K562 (cell line): ENCODE data around the gene CELSR2. TPM values are rescaled to one million over a fixed set of nuclear protein-coding genes. Genes with fewer than 3 reads are reported as not detected.

Experiments
- CBFB ChIP-seq: sonication (generic); formaldehyde crosslinking; IDR thresholded peaks from 2 replicates; pipeline ENCODE4 v1.4.0; 2020; ENCODE audit warnings: mild to moderate bottlenecking, missing genetic modification reagents
- DEAF1 ChIP-seq: fragments of 450-650 bp; formaldehyde crosslinking; IDR thresholded peaks from 2 replicates; pipeline ENCODE4 v1.4.0; 2020; ENCODE audit warnings: mild to moderate bottlenecking, moderate library complexity
- E4F1 ChIP-seq: fragments of 250-450 bp; sonication (Bioruptor Pico); IDR thresholded peaks from 2 replicates; pipeline ENCODE4 v1.5.0; 2021; ENCODE audit warnings: mild to moderate bottlenecking, borderline replicate concordance
- EZH2 ChIP-seq: IDR thresholded peaks from 2 replicates; pipeline ENCODE4 v1.6.1; 2012; ENCODE audit warnings: low read depth, mild to moderate bottlenecking, inconsistent platforms, low read length, borderline replicate concordance
- HDAC8 ChIP-seq: fragments of 450-650 bp; IDR thresholded peaks from 2 replicates; pipeline ENCODE4 v1.6.1; 2016; ENCODE audit warnings: mild to moderate bottlenecking, missing genetic modification characterization, moderate library complexity, missing compliant biosample characterization
- HSF4 ChIP-seq: fragments of 250-450 bp; sonication (Bioruptor Pico); IDR thresholded peaks from 2 replicates; pipeline ENCODE4 v2.1.2; 2022; ENCODE audit warnings: mild to moderate bottlenecking, moderate library complexity, borderline replicate concordance
- JUND ChIP-seq, 2 experiments: IDR thresholded peaks; 2 replicates in 1 of 2; 3 replicates in 1 of 2; pipeline ENCODE4 v1.6.1; 2011; ENCODE audit warnings: borderline replicate concordance in 2 of 2, low read depth in 2 of 2, low read length in 2 of 2, improper control_type of control experiment in 1 of 2, missing biosample characterization in 1 of 2, missing genetic modification characterization in 1 of 2, missing genetic modification reagents in 1 of 2
- MCM3 ChIP-seq: fragments of 450-650 bp; IDR thresholded peaks from 2 replicates; pipeline ENCODE4 v1.6.1; 2016
- ZNF586 ChIP-seq: fragments of 450-650 bp; formaldehyde crosslinking; conservative IDR thresholded peaks from 2 replicates; pipeline ENCODE4 v1.4.0; 2020; ENCODE audit warnings: mild to moderate bottlenecking, moderate library complexity
- polyA plus RNA-seq, 8 experiments: library from polyadenylated mRNA; depleted of rRNA in 4 of 8; stranded (reverse) in 5 of 8; unstranded in 3 of 8; fragments of >200 nt; fragmentation: Nextera tagmentation in 2 of 8; fragmentation: Illumina TruSeq in 1 of 8; extraction: Ambion mirVana in 2 of 8; extraction: Trizol in 1 of 8; gene quantifications; 2 replicates each; pipeline versions ENCODE4 v1.2.1 to v1.2.3, GENCODE V29; 2011 to 2014; ENCODE audit warnings: inconsistent platforms in 1 of 8, missing spikeins in 1 of 8
- total RNA-seq, 7 experiments: library from RNA; depleted of rRNA in 6 of 7; stranded (reverse); fragments of >200 nt in 6 of 7; fragmentation: Illumina TruSeq in 2 of 7; extraction: Trizol in 2 of 7; gene quantifications; 2 replicates each; pipeline versions ENCODE4 v1.2.1 to v1.2.3, GENCODE V29; 2011 to 2021; ENCODE audit warnings: low replicate concordance in 1 of 7
- TF ChIP-seq, protein P1 (sequence below), 3 experiments: IDR thresholded peaks in 2 of 3; conservative IDR thresholded peaks in 1 of 3; 2 replicates each; pipeline ENCODE4 v1.5.1; 2011 to 2012; ENCODE audit warnings: low read length in 3 of 3, mild to moderate bottlenecking in 3 of 3, control low read depth in 2 of 3, improper control_type of control experiment in 1 of 3, inconsistent platforms in 1 of 3, low read depth in 1 of 3, mixed read lengths in 1 of 3, moderate library complexity in 1 of 3; ENCODE audit not compliant: insufficient read depth in 2 of 3
- TF ChIP-seq, protein P2 (sequence below): sonication (generic); formaldehyde crosslinking; IDR thresholded peaks from 2 replicates; pipeline ENCODE4 v1.8.0; 2023; ENCODE audit warnings: missing genetic modification reagents, mild to moderate bottlenecking, borderline replicate concordance
- TF ChIP-seq, protein P3 (sequence below): IDR thresholded peaks from 2 replicates; pipeline ENCODE4 v1.6.1; 2016; ENCODE audit warnings: missing genetic modification characterization, missing compliant biosample characterization

The CELSR2 gene
- total and polyA plus RNA-seq, 9 of the 15 experiments (the other 6 are each of a cell fraction or from before 2014, with no cell fraction given), result 0.31 to 21.9 (median 4.2) TPM

- TF ChIP-seq EZH2, result no peak
- no peak for TF ChIP-seq HDAC8 (tag)
- no peak for TF ChIP-seq ZNF586 (CRISPR knock-in tag)
- TF ChIP-seq, protein P1, sequence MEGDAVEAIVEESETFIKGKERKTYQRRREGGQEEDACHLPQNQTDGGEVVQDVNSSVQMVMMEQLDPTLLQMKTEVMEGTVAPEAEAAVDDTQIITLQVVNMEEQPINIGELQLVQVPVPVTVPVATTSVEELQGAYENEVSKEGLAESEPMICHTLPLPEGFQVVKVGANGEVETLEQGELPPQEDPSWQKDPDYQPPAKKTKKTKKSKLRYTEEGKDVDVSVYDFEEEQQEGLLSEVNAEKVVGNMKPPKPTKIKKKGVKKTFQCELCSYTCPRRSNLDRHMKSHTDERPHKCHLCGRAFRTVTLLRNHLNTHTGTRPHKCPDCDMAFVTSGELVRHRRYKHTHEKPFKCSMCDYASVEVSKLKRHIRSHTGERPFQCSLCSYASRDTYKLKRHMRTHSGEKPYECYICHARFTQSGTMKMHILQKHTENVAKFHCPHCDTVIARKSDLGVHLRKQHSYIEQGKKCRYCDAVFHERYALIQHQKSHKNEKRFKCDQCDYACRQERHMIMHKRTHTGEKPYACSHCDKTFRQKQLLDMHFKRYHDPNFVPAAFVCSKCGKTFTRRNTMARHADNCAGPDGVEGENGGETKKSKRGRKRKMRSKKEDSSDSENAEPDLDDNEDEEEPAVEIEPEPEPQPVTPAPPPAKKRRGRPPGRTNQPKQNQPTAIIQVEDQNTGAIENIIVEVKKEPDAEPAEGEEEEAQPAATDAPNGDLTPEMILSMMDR (IDR thresholded peaks at IDR 0.05 in 2 of 3, conservative IDR thresholded peaks at IDR 0.05 in 1 of 3; ENCODE audit: insufficient read depth in 2 of 3, low read depth in 1 of 3, low read length in 3 of 3), result peak; percentile 85 to 91 (median 88)
- TF ChIP-seq, protein P2, sequence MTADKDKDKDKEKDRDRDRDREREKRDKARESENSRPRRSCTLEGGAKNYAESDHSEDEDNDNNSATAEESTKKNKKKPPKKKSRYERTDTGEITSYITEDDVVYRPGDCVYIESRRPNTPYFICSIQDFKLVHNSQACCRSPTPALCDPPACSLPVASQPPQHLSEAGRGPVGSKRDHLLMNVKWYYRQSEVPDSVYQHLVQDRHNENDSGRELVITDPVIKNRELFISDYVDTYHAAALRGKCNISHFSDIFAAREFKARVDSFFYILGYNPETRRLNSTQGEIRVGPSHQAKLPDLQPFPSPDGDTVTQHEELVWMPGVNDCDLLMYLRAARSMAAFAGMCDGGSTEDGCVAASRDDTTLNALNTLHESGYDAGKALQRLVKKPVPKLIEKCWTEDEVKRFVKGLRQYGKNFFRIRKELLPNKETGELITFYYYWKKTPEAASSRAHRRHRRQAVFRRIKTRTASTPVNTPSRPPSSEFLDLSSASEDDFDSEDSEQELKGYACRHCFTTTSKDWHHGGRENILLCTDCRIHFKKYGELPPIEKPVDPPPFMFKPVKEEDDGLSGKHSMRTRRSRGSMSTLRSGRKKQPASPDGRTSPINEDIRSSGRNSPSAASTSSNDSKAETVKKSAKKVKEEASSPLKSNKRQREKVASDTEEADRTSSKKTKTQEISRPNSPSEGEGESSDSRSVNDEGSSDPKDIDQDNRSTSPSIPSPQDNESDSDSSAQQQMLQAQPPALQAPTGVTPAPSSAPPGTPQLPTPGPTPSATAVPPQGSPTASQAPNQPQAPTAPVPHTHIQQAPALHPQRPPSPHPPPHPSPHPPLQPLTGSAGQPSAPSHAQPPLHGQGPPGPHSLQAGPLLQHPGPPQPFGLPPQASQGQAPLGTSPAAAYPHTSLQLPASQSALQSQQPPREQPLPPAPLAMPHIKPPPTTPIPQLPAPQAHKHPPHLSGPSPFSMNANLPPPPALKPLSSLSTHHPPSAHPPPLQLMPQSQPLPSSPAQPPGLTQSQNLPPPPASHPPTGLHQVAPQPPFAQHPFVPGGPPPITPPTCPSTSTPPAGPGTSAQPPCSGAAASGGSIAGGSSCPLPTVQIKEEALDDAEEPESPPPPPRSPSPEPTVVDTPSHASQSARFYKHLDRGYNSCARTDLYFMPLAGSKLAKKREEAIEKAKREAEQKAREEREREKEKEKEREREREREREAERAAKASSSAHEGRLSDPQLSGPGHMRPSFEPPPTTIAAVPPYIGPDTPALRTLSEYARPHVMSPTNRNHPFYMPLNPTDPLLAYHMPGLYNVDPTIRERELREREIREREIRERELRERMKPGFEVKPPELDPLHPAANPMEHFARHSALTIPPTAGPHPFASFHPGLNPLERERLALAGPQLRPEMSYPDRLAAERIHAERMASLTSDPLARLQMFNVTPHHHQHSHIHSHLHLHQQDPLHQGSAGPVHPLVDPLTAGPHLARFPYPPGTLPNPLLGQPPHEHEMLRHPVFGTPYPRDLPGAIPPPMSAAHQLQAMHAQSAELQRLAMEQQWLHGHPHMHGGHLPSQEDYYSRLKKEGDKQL (CRISPR knock-in tag), result 0 out of 2 replicates have a peak, but pooled peaks have one; percentile 5
- 0 out of 2 replicates have a peak, but pooled peaks have one; percentile 9 for TF ChIP-seq JUND (IDR thresholded peaks at IDR 0.05; ENCODE audit: borderline replicate concordance, low read depth, low read length)
- no peak; the same call in 2 of the 3 replicates for TF ChIP-seq JUND (tag; IDR thresholded peaks at IDR 0.05; ENCODE audit: borderline replicate concordance, low read depth, low read length)
- no peak for TF ChIP-seq MCM3
- 0 out of 2 replicates have a peak, but pooled peaks have one; percentile 62 for TF ChIP-seq CBFB (CRISPR knock-in tag)
- TF ChIP-seq, protein P3, sequence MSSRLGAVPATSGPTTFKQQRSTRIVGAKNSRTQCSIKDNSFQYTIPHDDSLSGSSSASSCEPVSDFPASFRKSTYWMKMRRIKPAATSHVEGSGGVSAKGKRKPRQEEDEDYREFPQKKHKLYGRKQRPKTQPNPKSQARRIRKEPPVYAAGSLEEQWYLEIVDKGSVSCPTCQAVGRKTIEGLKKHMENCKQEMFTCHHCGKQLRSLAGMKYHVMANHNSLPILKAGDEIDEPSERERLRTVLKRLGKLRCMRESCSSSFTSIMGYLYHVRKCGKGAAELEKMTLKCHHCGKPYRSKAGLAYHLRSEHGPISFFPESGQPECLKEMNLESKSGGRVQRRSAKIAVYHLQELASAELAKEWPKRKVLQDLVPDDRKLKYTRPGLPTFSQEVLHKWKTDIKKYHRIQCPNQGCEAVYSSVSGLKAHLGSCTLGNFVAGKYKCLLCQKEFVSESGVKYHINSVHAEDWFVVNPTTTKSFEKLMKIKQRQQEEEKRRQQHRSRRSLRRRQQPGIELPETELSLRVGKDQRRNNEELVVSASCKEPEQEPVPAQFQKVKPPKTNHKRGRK, result no peak
- 0 out of 2 replicates have a peak, but pooled peaks have one; percentile 16 for TF ChIP-seq DEAF1 (CRISPR knock-in tag)
- TF ChIP-seq HSF4 (CRISPR knock-in tag), result no peak
- TF ChIP-seq E4F1 (CRISPR knock-in tag), result no peak
Measured at GRCh38 chr1:109239409-109240068, 9.8 kb upstream of the CELSR2 start (continued).
